OCI-LY7 (cell line): ENCODE results near the gene NEDD8.

ENCODE experiments used
- EZH2phosphoT487 ChIP-seq: fragments of 200-600 bp; sonication (generic); IDR thresholded peaks from 2 replicates; pipeline ENCODE4 v1.6.1; 2018; ENCODE audit warnings: low read depth, borderline replicate concordance, mild to moderate bottlenecking, mixed run types, antibody characterized with exemption, low read length, moderate library complexity, mixed read lengths
- TF ChIP-seq, protein P1 (sequence below): fragments of 200-600 bp; sonication (generic); conservative IDR thresholded peaks from 2 replicates; pipeline ENCODE4 v1.5.1; 2014; ENCODE audit warnings: mild to moderate bottlenecking, antibody characterized with exemption, low read length, moderate library complexity, mixed read lengths

DNA sequence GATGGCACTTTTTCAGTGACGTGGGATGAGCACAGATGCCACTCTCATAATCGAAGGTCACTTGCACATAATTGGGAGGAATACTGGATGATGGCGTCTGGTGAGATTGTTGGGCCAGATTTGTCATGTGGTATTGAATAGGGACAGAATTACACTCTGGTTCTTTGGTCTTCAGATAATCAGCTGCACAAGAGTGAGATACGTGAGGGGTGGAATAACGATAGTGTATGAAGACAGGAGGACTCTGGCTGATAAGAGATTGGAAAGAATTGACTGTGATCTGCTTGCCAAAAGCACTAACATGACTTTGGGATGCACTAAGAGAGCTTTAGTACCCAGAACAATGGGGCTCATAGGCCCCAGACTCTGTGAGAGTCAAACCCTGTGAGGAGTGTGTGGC is 46.3 kb upstream of the NEDD8 start:
- TF ChIP-seq, protein P1, sequence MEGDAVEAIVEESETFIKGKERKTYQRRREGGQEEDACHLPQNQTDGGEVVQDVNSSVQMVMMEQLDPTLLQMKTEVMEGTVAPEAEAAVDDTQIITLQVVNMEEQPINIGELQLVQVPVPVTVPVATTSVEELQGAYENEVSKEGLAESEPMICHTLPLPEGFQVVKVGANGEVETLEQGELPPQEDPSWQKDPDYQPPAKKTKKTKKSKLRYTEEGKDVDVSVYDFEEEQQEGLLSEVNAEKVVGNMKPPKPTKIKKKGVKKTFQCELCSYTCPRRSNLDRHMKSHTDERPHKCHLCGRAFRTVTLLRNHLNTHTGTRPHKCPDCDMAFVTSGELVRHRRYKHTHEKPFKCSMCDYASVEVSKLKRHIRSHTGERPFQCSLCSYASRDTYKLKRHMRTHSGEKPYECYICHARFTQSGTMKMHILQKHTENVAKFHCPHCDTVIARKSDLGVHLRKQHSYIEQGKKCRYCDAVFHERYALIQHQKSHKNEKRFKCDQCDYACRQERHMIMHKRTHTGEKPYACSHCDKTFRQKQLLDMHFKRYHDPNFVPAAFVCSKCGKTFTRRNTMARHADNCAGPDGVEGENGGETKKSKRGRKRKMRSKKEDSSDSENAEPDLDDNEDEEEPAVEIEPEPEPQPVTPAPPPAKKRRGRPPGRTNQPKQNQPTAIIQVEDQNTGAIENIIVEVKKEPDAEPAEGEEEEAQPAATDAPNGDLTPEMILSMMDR = no peak
- TF ChIP-seq EZH2phosphoT487 = no peak
